ENCODE measurements around the gene SWSAP1. TPM values are rescaled to one million over a fixed set of nuclear protein-coding genes. Genes with fewer than 3 reads are reported as not detected.
"Not testable (repeated sequence)": the region's sequence is repeated elsewhere in the genome, so short reads cannot be mapped to it uniquely, and the experiment has no call there.

Gene SWSAP1
- total and polyA plus RNA-seq, 8 donors = 0.37 to 4.1 (median 3.2) TPM; not detected in 3

DNA sequence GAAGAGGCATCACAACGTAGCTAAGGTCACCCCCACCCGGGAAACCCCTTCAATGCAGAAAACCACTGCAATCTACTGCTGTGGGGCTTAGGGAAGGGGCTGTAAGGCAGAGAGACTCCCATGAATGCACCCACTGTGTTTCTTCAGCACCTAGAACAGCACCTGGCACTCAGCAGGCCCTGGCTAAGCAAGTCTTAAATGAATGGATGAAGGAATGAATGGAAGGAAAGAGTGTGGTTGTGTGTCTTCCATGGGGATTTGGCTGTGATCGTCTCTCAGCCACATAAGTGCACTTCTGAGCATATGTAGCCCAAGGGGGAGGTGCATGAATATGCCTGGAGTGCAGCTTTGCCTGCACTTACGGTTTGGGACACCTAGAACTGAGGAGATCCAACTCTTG lies 25.3 kb upstream of the SWSAP1 start:
- Histone ChIP-seq H3K4me3 (no peak overlapping the region), H3K36me3 (peaks cover 0 to 6% (median 2%) of the 10 kb centered on the region in 4 donors), H3K27me3 (no peaks in the 10 kb centered on the region), H3K9me3 (peaks cover 0 to 8% (median 0%) of the 10 kb centered on the region in 4 donors), H3K27ac (no peak overlapping the region), H3K4me1 (peaks cover 24 to 30% (median 27%) of the 10 kb centered on the region in 4 donors)
- 80 to 97% (median 94%) methylated on average over 4 of the region's 4 CpGs for WGBS, 5 donors
- TF ChIP-seq EP300 (IDR thresholded peaks at IDR 0.05) (no peak), POLR2AphosphoS5 (IDR thresholded peaks at IDR 0.05) (no peak), POLR2A (IDR thresholded peaks at IDR 0.05) (no peak)
- TF ChIP-seq, protein P1, sequence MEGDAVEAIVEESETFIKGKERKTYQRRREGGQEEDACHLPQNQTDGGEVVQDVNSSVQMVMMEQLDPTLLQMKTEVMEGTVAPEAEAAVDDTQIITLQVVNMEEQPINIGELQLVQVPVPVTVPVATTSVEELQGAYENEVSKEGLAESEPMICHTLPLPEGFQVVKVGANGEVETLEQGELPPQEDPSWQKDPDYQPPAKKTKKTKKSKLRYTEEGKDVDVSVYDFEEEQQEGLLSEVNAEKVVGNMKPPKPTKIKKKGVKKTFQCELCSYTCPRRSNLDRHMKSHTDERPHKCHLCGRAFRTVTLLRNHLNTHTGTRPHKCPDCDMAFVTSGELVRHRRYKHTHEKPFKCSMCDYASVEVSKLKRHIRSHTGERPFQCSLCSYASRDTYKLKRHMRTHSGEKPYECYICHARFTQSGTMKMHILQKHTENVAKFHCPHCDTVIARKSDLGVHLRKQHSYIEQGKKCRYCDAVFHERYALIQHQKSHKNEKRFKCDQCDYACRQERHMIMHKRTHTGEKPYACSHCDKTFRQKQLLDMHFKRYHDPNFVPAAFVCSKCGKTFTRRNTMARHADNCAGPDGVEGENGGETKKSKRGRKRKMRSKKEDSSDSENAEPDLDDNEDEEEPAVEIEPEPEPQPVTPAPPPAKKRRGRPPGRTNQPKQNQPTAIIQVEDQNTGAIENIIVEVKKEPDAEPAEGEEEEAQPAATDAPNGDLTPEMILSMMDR (IDR thresholded peaks at IDR 0.05) = no peak
- no peak for DNase-seq
- intact Hi-C loops (cut with DNase I; ENCODE audit: low total_unique reads) = no loop called here

DNA sequence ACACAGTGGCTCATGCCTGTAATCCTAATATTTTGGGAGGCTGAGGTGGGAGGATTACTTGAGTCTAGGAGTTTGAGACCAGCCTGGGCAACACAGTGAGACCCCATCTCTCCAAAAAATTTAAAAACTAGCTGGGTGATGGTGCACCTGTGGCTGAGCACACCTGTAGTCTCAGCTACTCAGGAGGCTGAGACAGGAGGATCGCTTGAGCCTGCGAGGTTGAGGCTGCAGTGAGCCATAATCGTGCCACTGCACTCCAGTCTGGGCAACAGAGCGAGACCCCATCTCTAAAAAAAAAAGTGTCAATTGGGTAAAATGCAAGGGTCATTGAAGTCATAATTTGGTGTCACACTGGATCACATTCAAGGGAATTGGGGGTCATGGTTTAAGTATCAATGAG lies 20.4 kb upstream of the SWSAP1 start:
- DNase-seq; H3K27me3 ChIP-seq; H3K9me3 ChIP-seq; H3K4me3 ChIP-seq; intact Hi-C loops (cut with DNase I; ENCODE audit: low total_unique reads); H3K27ac ChIP-seq: not testable (repeated sequence)
- H3K36me3 ChIP-seq = peaks cover 0 to 24% (median 10%) of the 10 kb centered on the region in 4 donors
- WGBS, 5 donors = 90 to 99% (median 98%) methylated on average over 4 of the region's 4 CpGs
- H3K4me1 ChIP-seq = peaks cover 12 to 29% (median 22%) of the 10 kb centered on the region in 4 donors

DNA sequence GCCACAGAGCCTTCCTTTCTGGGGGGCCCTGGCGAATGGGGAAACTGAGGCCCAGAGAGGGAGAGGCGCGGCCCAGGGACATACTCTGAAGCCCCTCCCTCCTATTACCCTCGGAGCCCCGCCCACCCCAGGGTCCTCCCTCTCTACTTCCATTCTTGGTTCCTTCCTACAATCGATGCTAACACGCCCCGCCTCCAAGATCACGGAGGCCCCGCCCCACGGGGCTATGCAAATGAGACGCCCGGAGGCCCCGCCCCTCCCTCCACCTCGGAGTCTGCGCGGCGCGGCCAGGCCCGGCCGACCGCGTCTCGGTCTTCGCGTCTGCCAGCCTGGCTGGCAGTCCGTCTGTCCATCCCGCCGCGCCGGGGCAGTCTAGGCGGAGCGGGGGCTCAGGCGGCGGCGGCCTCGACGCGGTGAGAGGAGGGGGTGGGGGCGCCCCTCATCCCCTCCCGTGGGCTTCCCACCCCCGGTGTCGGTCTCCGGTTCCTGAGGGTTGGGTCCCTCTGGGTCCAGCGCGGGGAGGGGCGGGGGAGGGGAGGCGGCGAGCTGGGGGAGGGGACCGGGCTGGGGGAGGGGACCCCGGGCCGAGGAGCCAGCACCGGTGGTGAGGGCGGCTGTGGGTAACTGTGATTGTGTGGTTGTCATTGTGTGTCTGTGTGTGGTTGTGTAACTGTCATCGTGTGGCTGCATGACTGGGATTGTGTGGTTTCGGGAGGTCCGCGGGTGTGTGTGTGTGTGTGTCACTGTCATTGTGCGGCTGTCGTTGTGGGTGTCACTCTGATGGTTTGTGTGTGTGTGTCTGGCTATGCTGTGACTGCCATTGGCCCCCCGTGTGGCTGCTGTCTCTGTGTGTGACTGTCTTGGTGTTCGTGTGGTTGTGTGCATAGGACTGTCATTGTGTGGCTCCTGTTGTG lies 19.0 kb upstream of the SWSAP1 start, which contains the start of gene PLPPR2:
Gene PLPPR2, plus strand, starts transcription at position 273 of the 914 bp plus-strand sequence. CDS start 2,242 bp downstream, outside the sequence.
- H3K36me3 ChIP-seq = peaks cover 0 to 31% (median 17%) of the 10 kb centered on the region in 4 donors
- TF ChIP-seq EP300 (IDR thresholded peaks at IDR 0.05) (no peak), POLR2AphosphoS5 (IDR thresholded peaks at IDR 0.05) (peak; percentile 15 to 78 (median 53))
- intact Hi-C loops (cut with DNase I; ENCODE audit: low total_unique reads) = no loop called here
- peak; percentile 95 to 96 for DNase-seq
- H3K4me1 ChIP-seq = peaks cover 12 to 29% (median 22%) of the 10 kb centered on the region in 4 donors
- H3K27me3 ChIP-seq = no peaks in the 10 kb centered on the region
- WGBS, 5 donors = 5 to 32% (median 6%) methylated on average over 6 to 61 of the region's 62 CpGs
- peak within 1 kb of the TSS; percentile 63 to 71 (median 66) for H3K4me3 ChIP-seq
- peak within 1 kb of the TSS in 4 of 5 donors; percentile 63 to 83 (median 75) for H3K27ac ChIP-seq
- H3K9me3 ChIP-seq = no peaks in the 10 kb centered on the region

DNA sequence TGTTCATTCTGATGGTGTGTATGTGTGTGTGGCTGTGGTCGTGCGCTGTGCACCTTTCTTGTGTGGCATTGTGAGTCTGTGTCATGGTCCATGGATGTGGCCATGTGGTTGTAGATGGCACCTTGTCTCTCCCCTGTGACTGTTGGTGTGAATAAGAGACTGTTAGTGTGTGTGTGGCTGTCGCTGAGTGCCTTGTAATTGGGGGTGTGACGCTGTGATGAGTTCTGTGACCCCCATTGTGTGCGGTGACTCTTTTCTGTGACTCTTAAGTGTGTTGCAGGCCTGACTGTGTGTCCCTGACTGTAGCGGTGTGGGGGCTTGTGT lies 18.4 kb upstream of the SWSAP1 start:
- Histone ChIP-seq H3K36me3 (peaks cover 0 to 37% (median 19%) of the 10 kb centered on the region in 4 donors), H3K27ac (peak overlapping the region in 2 of 5 donors; percentile 70 to 80), H3K27me3 (no peaks in the 10 kb centered on the region), H3K4me1 (peaks cover 12 to 33% (median 25%) of the 10 kb centered on the region in 4 donors), H3K4me3 (peak overlapping the region; percentile 63 to 71 (median 66)), H3K9me3 (no peaks in the 10 kb centered on the region)
- intact Hi-C loops (cut with DNase I; ENCODE audit: low total_unique reads) = no loop called here
- DNase-seq = no peak
- TF ChIP-seq, protein P1 (IDR thresholded peaks at IDR 0.05) = no peak
- TF ChIP-seq POLR2A (IDR thresholded peaks at IDR 0.05) (no peak), POLR2AphosphoS5 (IDR thresholded peaks at IDR 0.05) (no peak), EP300 (IDR thresholded peaks at IDR 0.05) (no peak)
- WGBS, 5 donors = 78 to 91% (median 85%) methylated on average over 6 of the region's 6 CpGs

DNA sequence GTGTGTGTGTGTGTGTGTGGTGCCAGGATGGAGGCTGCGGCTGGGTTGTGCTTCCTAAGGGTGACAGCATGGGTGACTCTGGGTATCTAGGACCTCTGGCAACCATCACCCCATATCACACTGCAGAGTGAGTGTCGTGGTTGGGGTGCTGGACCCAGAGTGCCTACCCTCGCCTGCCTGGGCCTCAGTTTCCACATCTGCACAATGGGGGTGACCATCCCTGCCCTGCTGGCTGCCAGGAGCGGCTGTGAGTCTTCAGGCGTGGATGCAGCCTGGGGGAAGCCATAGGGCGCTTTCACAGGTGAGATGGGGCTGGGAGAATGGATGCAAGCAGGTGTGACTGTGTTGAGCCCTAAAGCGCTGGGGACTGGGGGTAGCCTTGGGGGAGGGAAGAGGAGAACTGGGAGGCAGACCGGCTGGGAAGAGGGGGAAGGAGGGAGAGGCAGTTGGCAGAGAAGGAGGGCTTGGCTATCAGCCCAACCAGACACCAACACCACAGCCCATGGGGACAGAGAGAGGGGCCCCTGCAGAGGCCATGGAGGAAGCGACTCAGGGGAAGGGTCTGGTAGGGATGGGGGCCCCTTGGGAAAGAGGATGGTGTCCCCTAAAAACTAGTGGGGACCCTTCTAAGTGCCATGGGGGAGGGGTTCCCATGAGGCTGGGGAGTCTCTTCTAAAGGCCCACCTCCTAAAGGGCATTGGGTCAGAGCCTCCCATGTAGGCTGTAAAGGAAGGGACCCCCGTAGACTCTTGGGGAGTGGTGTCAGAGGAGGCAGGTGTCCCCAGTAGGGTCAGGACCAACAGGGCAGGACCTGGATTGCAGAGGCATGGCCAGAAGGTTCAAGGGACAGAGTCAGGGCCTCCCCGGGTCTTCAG lies 17.6 kb upstream of the SWSAP1 start:
- DNase-seq = no peak
- Histone ChIP-seq H3K27ac (peak overlapping the region in 1 of 5 donors; percentile 80), H3K4me1 (peaks cover 12 to 42% (median 34%) of the 10 kb centered on the region in 4 donors), H3K9me3 (no peaks in the 10 kb centered on the region), H3K4me3 (peak overlapping the region in 1 of 4 donors; percentile 66), H3K36me3 (peaks cover 0 to 46% (median 27%) of the 10 kb centered on the region in 4 donors), H3K27me3 (no peaks in the 10 kb centered on the region)
- TF ChIP-seq EP300 (IDR thresholded peaks at IDR 0.05) (no peak), POLR2A (IDR thresholded peaks at IDR 0.05) (no peak), POLR2AphosphoS5 (IDR thresholded peaks at IDR 0.05) (no peak)
- TF ChIP-seq, protein P1 (IDR thresholded peaks at IDR 0.05) = no peak
- 78 to 91% (median 81%) methylated on average over 9 to 11 of the region's 11 CpGs for WGBS, 5 donors
- intact Hi-C loops (cut with DNase I; ENCODE audit: low total_unique reads) = no loop called here

Measured in stomach (tissue), 9 donors.